Upper lobe of left lung (tissue), 6 donors: Measurements from ENCODE around the gene KRTAP29-1. TPM values are rescaled to one million over a fixed set of nuclear protein-coding genes. Genes with fewer than 3 reads are reported as not detected.

ENCODE experiments used
- ATAC-seq, 2 donors: fragments of 200-7000 bp; cut with Tn5 transposase; one replicate each; pipeline ENCODE4 v1.9.1; 2022; ENCODE audit warnings: mild to moderate bottlenecking in 2 of 2, moderate library complexity in 2 of 2; ENCODE audit not compliant: low FRiP score in 2 of 2
- DNase-seq, 2 donors: peaks; one replicate each; pipeline ENCODE4 v3.0.0-alpha.2; 2019 to 2020
- H3K27ac ChIP-seq, 4 donors: fragments of 200-600 bp; sonication (generic); one replicate each; pipeline ENCODE4 v1.5.1; 2016 to 2019
- H3K27me3 ChIP-seq, 4 donors: fragments of 200-600 bp; sonication (generic); one replicate each; pipeline ENCODE4 v1.5.1; 2017 to 2019
- H3K36me3 ChIP-seq, 4 donors: fragments of 200-600 bp; sonication (generic); one replicate each; pipeline ENCODE4 v1.5.1; 2016 to 2019
- H3K4me1 ChIP-seq, 4 donors: fragments of 200-600 bp; sonication (generic); one replicate each; pipeline ENCODE4 v1.5.1; 2018 to 2019
- H3K4me3 ChIP-seq, 4 donors: fragments of 200-600 bp; sonication (generic); one replicate each; pipeline ENCODE4 v1.5.1; 2017 to 2019; ENCODE audit warnings: mild to moderate bottlenecking in 2 of 4, moderate library complexity in 1 of 4
- H3K9me3 ChIP-seq, 4 donors: fragments of 200-600 bp; sonication (generic); one replicate each; pipeline ENCODE4 v1.5.1; 2018 to 2019
- CTCF ChIP-seq, 6 experiments: fragments of 450-650 bp in 4 of 6; fragments of 200-600 bp in 2 of 6; sonication (generic) in 2 of 6; IDR thresholded peaks; one replicate each; pipeline ENCODE4 v1.5.1; 2016 to 2019; ENCODE audit warnings: antibody characterized with exemption in 6 of 6
- EP300 ChIP-seq, 4 donors: sonication (generic); formaldehyde crosslinking; IDR thresholded peaks; one replicate each; pipeline ENCODE4 v1.5.1; 2017; ENCODE audit warnings: antibody characterized with exemption in 4 of 4, control low read depth in 2 of 4
- POLR2A ChIP-seq, 4 donors: fragments of 450-650 bp; IDR thresholded peaks; one replicate each; pipeline ENCODE4 v1.5.1; 2016 to 2017; ENCODE audit warnings: antibody characterized with exemption in 4 of 4, mild to moderate bottlenecking in 2 of 4
- POLR2AphosphoS5 ChIP-seq, 2 donors: sonication (generic); formaldehyde crosslinking; IDR thresholded peaks; one replicate each; pipeline ENCODE4 v1.5.1; 2017; ENCODE audit warnings: antibody characterized with exemption in 2 of 2
- WGBS, 2 donors: methylation state at CpG; one replicate each; pipeline ENCODE4 v1.1.5; 2017 to 2018; 5-methylcytosine and 5-hydroxymethylcytosine counted together
- total RNA-seq, 6 donors: library from RNA; depleted of rRNA in 4 of 6; stranded (reverse); fragments of >200 nt in 4 of 6; gene quantifications; one replicate each; pipeline versions ENCODE4 v1.1.0 to v1.2.1, GENCODE V29; 2016 to 2021
- donor health status: DM: no; HTN: no; CAD: no; lungs with moderate emphysema.
- donor health status: DM: no; HTN: yes; CAD: no; lungs with severe emphysema.

The KRTAP29-1 gene
- total RNA-seq, 6 donors from 2014 or later = not detected

- TF ChIP-seq POLR2AphosphoS5 (IDR thresholded peaks at IDR 0.05) (no peak), POLR2A (IDR thresholded peaks at IDR 0.05) (no peak), EP300 (IDR thresholded peaks at IDR 0.05) (no peak), CTCF (IDR thresholded peaks at IDR 0.05) (no peak)
- Histone ChIP-seq H3K27me3 (no peaks in the 10 kb centered on the region), H3K4me1 (no peaks in the 10 kb centered on the region), H3K4me3 (no peak overlapping the region), H3K27ac (no peak overlapping the region), H3K36me3 (no peaks in the 10 kb centered on the region), H3K9me3 (no peaks in the 10 kb centered on the region)
- 79 to 80% methylated on average over 5 to 8 of the region's 8 CpGs for WGBS, 2 donors
- no peak for DNase-seq
- no peak for ATAC-seq
Measured at GRCh38 chr17:41327411-41328120, 24.9 kb upstream of the KRTAP29-1 start.

- H3K9me3 ChIP-seq = no peaks in the 10 kb centered on the region
- no peaks in the 10 kb centered on the region for H3K27me3 ChIP-seq
- no peak overlapping the region for H3K27ac ChIP-seq
- WGBS, 2 donors = 76 to 87% methylated on average over 3 to 18 of the region's 18 CpGs
- no peak for ATAC-seq
- no peaks in the 10 kb centered on the region for H3K4me1 ChIP-seq
- no peak overlapping the region for H3K4me3 ChIP-seq
- H3K36me3 ChIP-seq = no peaks in the 10 kb centered on the region
- no peak for DNase-seq
- TF ChIP-seq EP300 (IDR thresholded peaks at IDR 0.05) (no peak), POLR2AphosphoS5 (IDR thresholded peaks at IDR 0.05) (no peak), CTCF (IDR thresholded peaks at IDR 0.05) (no peak), POLR2A (IDR thresholded peaks at IDR 0.05) (no peak)
Measured at GRCh38 chr17:41326173-41327145, 23.8 kb upstream of the KRTAP29-1 start.

GRCh38 chr17:41325611-41326010 is 23.0 kb upstream of the KRTAP29-1 start:
- no peaks in the 10 kb centered on the region for H3K27me3 ChIP-seq
- no peak for ATAC-seq
- H3K27ac ChIP-seq = no peak overlapping the region
- H3K9me3 ChIP-seq = no peaks in the 10 kb centered on the region
- no peak overlapping the region for H3K4me3 ChIP-seq
- H3K36me3 ChIP-seq = no peaks in the 10 kb centered on the region
- 88% methylated on average over 6 of the region's 6 CpGs; no CpG with 5 or more reads in 1 of the 2 donors for WGBS, 2 donors
- no peak for DNase-seq
- no peaks in the 10 kb centered on the region for H3K4me1 ChIP-seq
- no peak for TF ChIP-seq CTCF (IDR thresholded peaks at IDR 0.05)
- no peak for TF ChIP-seq POLR2AphosphoS5 (IDR thresholded peaks at IDR 0.05)
- no peak for TF ChIP-seq EP300 (IDR thresholded peaks at IDR 0.05)
- no peak for TF ChIP-seq POLR2A (IDR thresholded peaks at IDR 0.05)

GRCh38 chr17:41325126-41325525 is 22.5 kb upstream of the KRTAP29-1 start:
- TF ChIP-seq POLR2A (IDR thresholded peaks at IDR 0.05) = no peak
- TF ChIP-seq EP300 (IDR thresholded peaks at IDR 0.05) = no peak
- no peak for TF ChIP-seq POLR2AphosphoS5 (IDR thresholded peaks at IDR 0.05)
- TF ChIP-seq CTCF (IDR thresholded peaks at IDR 0.05) = no peak
- DNase-seq = no peak
- H3K27me3 ChIP-seq = no peaks in the 10 kb centered on the region
- no peaks in the 10 kb centered on the region for H3K4me1 ChIP-seq
- 86 to 91% methylated on average over 10 of the region's 10 CpGs for WGBS, 2 donors
- H3K36me3 ChIP-seq = no peaks in the 10 kb centered on the region
- H3K27ac ChIP-seq = no peak overlapping the region
- no peak overlapping the region for H3K4me3 ChIP-seq
- H3K9me3 ChIP-seq = no peaks in the 10 kb centered on the region
- no peak for ATAC-seq
